ENCODE measurements around the gene PCNX3.
"Not testable (repeated sequence)": the region's sequence is repeated elsewhere in the genome, so short reads cannot be mapped to it uniquely, and the experiment has no call there.

The PCNX3 gene

GRCh38 chr11:65672180-65672860, 56.7 kb downstream of the PCNX3 start:
- DNase-seq (ENCODE audit: extremely low spot score, insufficient read length, low read depth) (no peak), FAIRE-seq (peak; percentile 33)

- no peak for FAIRE-seq
- DNase-seq (ENCODE audit: extremely low spot score, insufficient read length, low read depth), result no peak
Observed at GRCh38 chr11:65672982-65673381, 57.4 kb downstream of the PCNX3 start.

GRCh38 chr11:65680192-65680743, 64.7 kb downstream of the PCNX3 start:
- DNase-seq (ENCODE audit: extremely low spot score, insufficient read length, low read depth) (no peak), FAIRE-seq (no peak)

- DNase-seq (ENCODE audit: extremely low spot score, insufficient read length, low read depth); FAIRE-seq: not testable (repeated sequence)
Observed at GRCh38 chr11:65683480-65683879, 67.9 kb downstream of the PCNX3 start.

GRCh38 chr11:65685981-65686380, 70.4 kb downstream of the PCNX3 start:
- no peak for DNase-seq (ENCODE audit: extremely low spot score, insufficient read length, low read depth)
- no peak for FAIRE-seq

Data from GM18507 (cell line).